Inferior parietal cortex (tissue), 1 donor: Measurements from ENCODE around the gene DLX5.
A peak's percentile ranks its signal among the peaks of the same experiment; 100 is the strongest.
"Not testable (repeated sequence)": the region's sequence is repeated elsewhere in the genome, so short reads cannot be mapped to it uniquely, and the experiment has no call there.

Source experiments
- DNase-seq: peaks from one replicate; pipeline ENCODE4 v3.0.0-alpha.2; 2016; ENCODE audit errors: extremely low spot score

The DLX5 gene

DNA sequence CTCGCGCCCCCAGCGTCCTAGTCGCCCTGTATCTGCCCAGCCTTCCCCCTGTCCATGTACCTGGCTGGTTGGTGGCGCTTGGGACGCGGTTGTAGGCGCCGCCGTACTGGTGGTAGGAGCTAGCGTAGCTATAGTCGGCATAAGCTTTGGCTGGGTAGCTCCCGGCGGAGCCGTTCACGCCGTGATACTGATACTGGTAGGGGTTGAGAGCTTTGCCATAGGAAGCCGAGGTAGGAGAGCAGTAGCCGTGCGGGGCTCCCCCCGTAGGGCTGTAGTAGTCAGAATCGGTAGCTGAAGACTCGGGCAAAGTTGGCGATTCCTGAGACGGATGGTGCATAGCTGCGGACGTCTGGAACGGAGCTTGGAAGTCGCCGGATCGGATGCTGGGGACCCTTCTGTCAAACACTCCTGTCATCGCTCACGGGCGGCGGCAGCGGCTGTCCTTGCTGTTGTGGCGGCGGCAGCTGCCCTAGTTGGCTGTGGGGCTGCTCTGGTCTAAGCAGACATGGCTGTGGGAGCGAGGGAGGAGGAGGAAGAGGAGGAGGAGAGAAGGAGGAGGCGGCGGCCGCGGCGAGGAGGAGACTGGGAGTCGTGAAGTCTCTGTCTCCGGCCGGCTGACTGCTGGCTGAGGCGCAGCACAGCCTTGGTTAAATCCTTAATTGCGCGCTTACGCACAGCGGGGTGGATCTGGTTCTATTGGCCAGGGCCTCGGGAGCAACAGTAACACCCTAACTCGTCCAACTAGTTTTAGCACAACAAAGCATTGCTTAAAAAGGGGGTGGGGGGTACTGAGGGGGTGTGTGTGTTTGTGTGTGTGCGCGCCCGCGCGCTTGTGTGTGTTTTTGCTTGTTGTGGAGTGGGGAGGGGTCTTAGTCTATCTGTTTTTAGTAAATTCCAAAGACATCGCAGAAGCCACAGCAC lies at the start of gene DLX5:
TSS of gene DLX5 (minus strand) at position 623 of the 921 bp plus-strand sequence. CDS start at position 415, 208 bp downstream.
- no peak for DNase-seq

DNA sequence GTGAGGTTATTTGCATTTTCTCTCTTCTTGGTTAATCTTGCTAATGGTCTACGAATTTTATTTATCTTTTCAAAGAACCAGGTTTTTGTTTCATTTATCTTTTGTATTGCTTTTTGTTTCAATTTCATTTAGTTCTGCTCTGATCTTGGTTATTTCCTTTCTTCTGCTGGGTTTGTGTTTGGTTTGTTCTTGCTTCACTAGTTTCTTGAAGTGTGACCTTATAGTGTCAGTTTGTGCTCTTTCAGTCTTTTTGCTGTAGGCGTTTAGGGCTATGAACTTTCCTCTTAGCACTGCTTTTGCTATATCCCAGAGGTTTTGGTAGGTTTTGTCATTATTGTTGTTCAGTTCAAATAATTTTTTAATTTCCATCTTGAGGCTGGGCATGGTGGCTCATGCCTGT lies 47.4 kb upstream of the DLX5 start:
- not testable (repeated sequence) for DNase-seq

DNA sequence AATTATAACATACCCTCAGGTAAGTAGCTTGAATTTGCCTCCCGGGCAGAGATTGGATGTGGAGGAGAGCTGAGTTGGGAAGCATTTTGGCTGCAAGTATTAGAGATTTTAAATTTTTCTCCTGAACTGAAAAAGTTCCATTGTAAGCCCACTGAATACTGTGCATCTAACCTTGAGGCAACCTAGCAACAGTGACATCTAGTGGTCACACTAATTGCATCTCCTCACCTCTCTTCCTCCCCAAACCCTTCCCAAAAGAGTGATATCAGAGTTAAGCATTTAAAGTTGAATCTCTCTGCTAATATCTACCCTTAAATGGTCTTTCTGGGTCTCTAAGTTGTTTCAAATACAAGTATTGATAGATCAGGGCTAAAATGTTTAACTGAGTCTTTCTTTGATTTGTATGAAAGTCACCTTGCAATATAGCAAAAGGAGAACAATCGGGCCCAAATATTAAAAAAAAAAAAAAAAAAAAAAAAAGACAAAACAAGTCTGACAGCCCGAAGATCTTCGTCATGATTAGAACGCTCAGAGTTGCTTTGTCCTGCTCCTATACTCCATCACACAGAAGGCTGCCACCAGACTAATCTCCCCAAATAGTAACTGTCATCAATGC lies 40.4 kb upstream of the DLX5 start:
- peak; percentile 72 for DNase-seq

DNA sequence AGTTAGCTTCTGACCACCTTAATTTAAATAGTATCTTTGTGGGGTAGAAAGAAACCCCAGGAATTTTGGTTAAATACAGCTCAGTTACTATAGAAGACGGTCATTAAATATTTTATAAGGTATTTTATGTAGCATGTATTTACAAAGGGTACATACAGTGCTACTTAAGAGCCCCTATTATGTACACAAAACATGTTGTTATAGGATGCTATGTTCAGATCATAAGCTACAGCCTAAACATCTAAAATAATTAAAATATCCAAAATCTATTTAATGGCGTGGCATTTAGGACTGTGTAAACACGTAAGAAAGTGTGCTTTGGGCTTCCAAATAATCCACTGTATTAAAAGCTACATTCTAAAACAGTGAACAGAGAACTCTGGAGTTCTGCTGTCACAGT lies 39.4 kb upstream of the DLX5 start:
- no peak for DNase-seq

DNA sequence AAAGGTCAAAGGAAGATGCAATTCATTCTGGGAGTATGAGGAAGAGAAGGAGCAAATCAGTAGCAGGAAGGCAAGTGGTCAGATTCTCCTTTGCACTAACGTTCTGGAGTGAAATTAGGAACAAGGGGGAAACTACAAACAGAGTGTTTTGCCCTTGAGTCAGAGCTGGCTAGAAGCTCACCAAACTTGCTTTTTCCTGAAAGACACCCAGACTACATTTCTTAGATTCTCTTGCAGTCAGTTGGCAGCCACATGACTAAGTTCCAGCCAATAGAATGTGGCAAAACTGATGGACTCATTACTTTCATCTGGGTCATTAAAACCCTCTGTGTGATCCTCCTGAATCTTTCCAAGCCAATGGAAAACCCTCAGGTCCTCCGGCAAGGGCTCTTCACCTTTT lies 18.6 kb upstream of the DLX5 start:
- DNase-seq = no peak

DNA sequence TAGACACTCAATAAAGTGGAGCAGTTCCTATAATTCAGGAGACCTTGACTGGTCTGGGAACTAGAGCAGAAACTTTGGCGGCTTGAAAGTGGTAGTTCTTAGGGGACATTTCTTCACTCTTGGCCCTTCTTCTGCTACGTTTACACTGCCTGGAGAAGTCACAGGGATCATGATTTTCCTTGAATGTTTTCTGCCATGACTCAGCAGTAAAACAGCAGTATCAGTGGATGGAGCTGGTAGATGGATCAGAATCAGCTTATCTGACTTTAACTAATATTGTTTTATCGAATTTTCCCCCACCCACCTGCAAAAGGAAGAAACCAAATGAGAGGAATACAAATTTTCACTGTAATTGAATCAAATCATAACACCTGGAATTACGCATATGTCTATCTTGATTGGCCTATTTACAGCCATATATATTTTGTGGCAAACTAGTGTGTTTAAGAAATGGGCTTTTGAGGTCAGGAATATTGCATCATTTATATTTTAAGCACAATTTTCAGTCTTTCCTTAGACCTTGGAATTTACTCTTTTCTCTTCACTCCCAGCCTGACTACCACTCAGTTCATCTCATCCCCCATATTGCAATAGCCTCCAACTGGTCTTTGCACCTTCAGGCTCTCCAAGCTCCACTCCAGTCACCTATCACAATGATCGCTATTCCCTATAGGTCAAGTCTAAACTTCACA lies 14.9 kb upstream of the DLX5 start:
- no peak for DNase-seq

DNA sequence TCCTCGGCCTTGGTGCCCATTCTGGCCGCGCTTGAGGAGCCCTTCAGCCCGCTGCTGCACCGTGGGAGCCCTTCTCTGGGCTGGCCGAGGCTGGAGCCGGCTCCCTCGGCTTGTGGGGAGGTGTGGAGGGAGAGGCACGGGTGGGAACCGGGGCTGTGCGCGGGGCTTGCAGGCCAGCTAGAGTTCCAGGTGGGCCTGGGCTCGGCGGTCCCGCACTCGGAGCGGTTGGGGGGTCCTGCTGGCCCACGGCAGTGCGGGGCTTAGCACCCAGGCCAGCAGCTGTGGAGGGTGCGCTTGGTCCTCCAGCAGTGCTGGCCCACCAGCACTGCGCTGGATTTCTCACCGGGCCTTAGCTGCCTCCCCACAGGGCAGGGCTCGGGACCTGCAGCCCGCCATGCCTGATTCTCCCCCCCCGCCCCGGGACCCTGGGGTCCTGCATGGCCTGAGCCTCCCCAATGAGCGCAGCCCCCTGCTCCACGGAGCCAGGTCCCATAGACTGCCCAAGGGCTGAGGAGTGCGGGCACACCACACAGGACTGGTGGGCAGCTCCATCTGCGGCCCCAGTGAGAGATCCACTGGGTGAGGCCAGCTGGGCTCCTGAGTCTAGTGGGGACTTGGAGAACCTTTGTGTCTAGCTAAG lies 9.7 kb upstream of the DLX5 start:
- not testable (repeated sequence) for DNase-seq

DNA sequence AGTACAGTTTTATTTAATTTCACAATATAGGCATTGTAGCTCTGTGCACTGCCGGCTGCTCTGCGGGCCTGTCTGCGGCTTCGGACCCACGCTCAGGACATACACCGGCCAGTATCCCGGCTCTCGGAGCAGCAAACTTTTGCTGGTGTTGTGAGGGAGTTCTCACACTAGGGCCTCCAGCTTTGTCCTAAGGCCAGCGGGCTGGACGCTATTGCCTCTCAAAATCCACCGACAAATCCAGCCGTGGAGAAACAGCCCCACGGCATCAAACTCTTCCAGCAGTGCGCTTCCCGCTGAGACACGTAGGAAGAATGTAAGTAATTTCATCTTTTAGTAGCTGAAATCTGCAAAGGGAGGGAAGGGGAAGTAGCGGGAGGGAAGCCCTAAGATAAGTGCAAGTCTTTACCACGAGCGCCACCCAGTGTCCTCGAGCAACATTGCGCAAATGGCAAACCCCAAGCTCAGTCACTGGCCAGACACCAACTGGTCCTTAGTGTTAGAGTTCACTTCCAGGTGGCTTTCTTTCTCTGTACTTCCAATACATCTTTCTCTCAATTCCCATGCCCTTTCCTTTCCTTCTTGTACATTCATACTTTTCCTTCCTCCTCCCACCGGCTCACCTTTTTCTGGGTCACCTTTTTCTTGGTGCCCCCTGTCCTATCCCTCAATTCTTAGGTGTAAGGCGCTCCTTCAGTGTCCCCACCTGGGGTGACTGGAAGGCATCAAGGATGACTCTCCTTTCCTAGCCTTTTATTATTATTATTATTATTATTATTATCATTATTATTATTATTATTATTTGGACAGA lies 3.0 kb upstream of the DLX5 start:
- DNase-seq = peak; percentile 91

DNA sequence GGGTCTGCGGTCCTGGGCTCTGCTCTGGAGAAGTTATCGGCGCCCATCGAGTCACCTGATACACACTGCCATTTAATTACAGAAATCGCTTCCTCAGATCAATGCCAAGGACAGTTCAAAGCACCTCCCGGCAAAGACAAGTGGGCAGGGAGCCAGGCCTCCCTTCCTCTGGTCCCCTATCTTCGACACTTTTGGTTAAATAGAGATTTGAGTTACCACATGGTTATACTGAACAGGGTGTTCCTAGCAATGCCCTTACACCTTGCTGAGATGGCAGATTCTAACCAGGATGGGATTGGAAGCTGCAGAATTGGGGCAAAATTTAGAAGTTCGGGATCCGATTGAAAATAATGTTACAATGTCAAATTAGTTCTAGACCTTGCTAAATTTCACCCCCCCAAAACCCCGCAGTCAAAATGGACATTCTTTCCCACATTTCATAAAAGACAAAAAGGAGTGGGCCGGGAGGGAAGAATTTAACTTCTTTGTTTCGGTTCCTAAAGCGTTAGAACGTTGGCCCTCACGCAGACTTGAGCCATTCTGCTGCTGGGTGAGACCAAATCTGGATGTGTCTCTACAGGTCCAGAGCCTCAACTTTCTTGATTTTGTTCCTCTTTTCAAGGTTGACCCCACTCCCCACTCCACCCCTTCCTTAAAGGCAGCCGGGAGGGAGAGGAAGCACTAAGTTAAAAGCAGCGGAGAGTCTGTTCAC lies 2.2 kb upstream of the DLX5 start:
- no peak for DNase-seq

DNA sequence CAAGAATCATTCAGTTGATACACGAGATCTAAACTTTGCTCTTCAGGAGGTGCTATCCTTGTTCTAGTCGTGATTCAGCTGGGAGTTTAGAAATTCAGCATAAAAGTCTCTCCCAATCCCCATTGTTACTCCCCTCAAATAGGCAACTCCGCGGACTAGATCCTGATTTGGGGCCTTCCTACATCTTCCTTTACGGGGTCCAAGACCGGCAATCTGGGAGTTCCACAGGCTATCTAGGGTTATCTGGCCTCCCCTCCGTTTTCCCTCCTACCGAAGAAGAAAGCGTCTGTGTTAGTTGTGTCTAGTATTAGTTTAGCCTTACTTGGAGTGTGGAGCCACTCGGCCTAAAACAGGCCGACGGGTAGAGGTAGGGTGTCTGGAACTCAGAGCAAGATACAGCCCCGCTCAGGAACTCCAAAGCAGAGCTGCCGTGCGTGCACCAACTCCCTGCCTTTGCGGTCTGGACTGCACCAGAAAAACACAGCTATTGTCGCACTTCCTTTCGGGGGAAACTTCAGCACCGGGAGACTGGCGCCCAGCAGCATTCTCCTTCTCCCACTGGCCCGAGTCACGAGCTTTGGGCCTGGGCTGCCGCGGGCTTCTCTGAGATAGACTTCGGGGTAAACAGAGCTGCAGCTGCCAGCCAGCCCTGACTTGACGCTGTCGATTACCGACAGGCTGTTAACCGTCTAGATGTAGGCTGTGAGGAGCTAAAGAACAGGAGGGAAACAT lies 1.5 kb upstream of the DLX5 start:
- DNase-seq = no peak

DNA sequence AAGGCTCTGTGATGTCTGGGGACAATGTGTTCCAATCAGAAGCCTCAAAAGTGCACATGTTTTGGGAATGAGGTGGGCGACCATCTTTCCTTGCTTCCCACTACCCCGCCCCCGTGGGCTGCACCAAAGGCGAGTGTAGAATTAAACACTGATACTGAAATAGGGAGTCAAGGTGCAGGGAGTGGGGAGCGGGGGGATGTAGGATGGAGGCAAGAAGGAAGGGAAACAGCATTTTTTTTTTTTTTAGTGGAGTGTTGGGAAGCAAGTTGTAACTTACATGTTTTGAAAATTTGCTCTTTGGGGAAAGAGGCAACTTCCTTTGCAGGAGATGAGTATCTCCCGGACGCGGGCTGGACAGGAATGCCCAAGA lies 484 bp upstream of the DLX5 start:
- no peak for DNase-seq

DNA sequence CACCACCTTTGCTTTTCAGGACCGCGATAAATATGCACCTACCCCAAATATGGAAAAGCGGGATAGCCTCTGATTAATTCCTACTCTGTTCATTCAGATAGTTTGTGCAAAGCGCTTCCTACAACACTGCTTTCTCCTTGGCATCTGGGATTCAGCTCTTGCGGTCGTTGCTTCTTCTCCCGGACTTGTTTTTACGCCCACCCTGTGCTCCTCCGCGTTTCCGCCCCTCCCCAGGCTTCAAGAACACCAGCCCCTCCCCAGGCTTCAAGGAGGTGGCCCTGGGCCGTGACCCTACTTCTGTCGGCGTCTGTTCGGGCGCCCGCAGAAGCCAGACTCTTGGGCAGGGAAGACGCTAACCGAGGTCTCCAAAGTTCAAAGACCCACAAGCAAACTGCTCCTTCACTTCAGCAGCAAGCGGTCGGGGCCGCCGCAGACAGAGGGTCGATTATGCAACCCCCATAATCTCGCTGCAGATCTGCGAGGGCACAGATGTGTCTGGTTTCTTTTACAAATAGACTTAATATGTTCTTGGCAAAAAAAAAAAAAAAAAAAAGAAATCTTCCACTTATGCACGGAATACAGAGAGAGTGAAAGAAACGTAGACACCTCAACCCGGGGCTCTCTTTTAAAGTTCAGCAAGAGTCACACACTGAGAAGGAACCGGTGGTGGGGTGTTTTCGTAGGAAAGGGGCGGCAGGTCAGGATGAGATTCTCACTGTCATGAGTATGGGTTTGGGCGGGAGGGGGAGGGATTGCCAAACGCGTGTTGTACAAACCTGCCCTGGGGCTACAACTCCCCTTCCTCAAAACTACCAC lies 1.9 kb downstream of the DLX5 start:
- DNase-seq = no peak

DNA sequence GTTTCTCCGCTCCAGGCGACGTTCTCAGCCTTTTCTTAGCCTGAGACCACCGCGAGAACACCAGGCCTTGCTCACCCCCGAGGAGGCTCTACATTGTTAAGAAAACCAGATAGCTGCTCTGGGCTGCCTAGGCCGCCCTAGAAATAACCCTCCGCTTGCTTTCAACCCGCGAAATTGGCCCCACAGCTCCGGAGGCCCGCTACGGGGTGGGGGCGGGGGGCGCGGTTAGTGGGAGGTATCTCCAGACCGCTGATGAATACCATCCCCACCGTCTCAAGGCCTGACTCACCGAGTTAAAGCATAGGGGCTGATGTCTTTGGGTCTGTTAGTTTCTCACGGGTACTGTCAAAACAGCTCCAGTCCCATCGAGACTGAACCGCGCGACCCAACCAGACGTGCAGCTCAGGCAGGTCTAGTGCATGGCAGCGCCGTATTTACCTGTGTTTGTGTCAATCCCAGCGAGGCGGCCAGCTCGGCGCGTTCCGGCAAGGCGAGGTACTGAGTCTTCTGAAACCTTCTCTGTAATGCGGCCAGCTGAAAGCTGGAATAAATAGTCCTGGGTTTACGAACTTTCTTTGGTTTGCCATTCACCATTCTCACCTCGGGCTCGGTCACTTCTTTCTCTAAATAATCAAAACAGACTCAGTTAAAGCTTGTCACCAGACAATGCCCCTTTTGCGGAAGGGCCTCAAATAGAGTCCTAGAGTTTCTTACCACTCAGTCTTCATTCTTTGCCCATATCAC lies 2.7 kb downstream of the DLX5 start:
- no peak for DNase-seq

DNA sequence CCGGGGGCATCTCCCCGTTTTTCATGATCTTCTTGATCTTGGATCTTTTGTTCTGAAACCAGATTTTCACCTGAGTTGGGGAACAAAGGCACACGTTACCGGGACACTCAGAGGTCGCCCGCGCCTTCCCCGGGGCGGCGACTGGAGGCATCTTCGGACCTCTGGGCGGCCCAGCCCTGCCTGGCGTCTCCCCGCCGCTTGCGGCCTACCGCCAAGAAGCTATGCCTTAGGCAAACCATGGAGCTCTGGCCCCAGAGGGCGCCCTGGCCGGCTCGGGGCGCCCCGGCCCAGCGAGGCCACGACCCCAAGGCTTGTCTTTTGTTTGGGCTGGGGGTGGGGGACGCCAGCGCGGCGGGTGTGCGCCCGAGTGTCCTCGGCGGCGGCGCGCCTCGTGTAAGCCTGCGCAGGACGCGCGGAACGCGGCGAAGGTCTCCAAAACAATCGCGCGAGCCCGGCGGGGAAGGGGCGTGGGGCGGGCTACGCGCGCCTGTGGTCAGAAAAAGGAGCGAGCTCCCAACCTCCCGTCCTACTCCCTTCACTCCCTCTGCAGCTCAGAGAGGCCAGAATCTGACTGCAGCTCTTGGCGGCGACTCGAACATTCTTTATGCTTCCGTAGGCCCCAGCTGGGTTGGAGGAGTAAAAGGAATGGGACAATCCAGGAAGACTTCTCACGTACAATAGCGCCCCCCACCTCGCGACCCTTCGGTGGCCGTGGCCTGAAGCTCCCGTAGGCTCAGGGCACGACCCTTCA lies 3.5 kb downstream of the DLX5 start:
- DNase-seq = no peak

DNA sequence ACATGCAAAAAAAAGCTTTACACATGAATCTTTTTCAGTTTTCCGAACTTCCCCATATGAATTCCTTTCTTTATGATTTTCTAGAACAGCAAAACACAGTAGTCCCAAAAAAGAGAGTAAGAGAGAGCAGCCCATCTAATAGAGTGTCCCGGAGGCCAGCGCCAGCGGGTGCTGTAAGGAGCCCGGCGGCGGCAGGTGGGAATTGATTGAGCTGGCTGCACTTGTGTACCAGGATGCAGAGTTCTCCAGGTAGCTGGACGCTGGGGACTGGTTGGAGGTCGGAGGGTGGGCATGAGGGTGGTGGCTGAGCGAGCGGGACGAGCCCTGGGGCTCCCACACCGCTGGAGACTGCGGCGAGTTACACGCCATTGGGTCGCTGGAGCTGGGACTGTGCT lies 4.0 kb downstream of the DLX5 start:
- DNase-seq = no peak

DNA sequence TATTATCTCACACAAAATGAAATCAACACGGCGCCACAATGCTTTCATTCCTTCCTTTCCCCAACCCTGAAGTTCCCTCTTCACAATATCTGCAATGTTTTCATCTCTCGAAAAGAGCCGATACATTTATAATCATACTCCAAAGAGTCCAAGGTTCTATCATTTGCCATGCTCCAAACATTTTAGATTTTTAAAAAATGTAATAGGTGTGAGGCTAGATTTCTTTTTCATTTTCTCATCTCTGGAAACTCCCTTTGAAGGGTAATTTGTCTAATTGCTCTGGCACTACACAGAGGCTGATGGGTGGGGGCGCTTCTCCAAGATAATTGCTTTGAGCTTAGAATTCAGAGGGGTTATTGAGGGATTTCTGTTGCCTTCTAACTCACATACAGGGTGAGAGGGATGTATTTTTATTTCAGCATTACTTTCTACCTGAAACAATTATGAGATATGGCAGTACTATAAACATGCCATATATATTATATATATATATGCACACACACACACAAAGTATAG lies 4.9 kb downstream of the DLX5 start:
- no peak for DNase-seq

DNA sequence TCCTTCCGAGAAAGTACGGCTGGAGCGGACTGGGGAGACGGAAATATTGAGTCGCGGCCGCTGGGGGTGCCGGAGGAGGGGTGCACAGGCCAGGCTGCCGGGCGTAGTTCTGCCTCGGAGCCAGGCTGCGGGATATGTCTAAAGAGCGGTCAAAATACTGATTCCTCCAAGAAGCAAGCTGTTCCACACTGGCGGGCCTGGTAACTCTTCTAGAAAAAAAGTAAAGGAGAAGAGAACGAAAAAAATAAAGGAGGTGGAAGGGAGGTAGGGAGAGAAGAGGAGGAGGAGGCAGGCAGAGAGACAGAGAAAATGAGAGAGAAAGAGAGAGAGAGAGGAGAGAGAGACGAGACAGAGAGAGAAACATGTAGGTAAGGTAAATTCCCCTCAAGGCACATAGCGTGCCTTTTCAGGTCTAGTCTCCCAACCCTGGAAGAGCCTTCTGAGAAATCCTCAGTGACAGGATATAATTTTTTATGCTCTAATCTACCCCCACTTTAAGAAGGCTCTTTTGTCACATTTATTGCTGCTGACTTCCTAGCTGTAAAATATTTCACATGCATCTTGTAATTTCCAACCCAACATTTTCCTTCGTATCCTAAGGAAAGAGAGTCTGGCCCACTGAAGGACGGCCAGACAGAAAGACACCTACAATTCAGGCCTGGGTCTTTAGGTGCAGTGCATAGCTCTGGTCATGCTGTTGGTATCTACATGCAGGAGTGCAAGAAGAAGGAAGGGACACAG lies 5.7 kb downstream of the DLX5 start:
- DNase-seq = no peak
